HCT116 (cell line): ENCODE results near the gene PRKACA. TPM values are rescaled to one million over a fixed set of nuclear protein-coding genes. Genes with fewer than 3 reads are reported as not detected.

Source experiments
- ATAC-seq: fragments of 200-7000 bp; cut with Tn5 transposase; 2 replicates; pipeline ENCODE4 v1.9.1; 2020; ENCODE audit warnings: mild to moderate bottlenecking, moderate library complexity
- BruUV-seq: library from RNA; stranded (reverse); fragments of 400-500 nt; replicated peaks from 2 replicates; lab custom pipeline; 2021; lab: Mats Ljungman, UMichigan
- CTCF ChIA-PET: fragments of 300-600 bp; sonication (Branson Sonifier 250); formaldehyde crosslinking; loops from one replicate; lab custom pipeline; 2021; ENCODE audit warnings: antibody characterized with exemption; lab: Charles Lee
- POLR2A ChIA-PET: fragments of 300-600, 350-600 bp; sonication (Branson Sonifier 250); formaldehyde crosslinking; loops from one replicate; lab custom pipeline; 2021; ENCODE audit warnings: antibody characterized with exemption; lab: Charles Lee
- RAD21 ChIA-PET, 2 experiments: fragments of 300-600 bp; sonication (Branson Sonifier 250); formaldehyde crosslinking; loops; one replicate each; lab custom pipeline; 2023; ENCODE audit warnings: low total read pairs in 2 of 2; ENCODE audit not compliant: uncharacterized antibody in 2 of 2, unreplicated experiment in 2 of 2, low non-redundant PET in 1 of 2; lab: Charles Lee
- DNase-seq: peaks from one replicate; pipeline ENCODE4 v3.0.0-alpha.2; 2010; ENCODE audit warnings: low read depth, low spot score
- H2AFZ ChIP-seq: fragments of 200-600 bp; shearing (Covaris generic), sonication (generic); 2 replicates; pipeline ENCODE4 v1.6.1; 2017; ENCODE audit warnings: low read depth, mixed run types, mixed read lengths, antibody characterized with exemption, low read length; ENCODE audit not compliant: poor library complexity, severe bottlenecking
- H3K27ac ChIP-seq: 2 replicates; pipeline ENCODE4 v1.5.1; 2012; ENCODE audit warnings: low read depth, low read length
- H3K27me3 ChIP-seq: fragments of 200-600 bp; sonication (generic); 2 replicates; pipeline ENCODE4 v1.6.1; 2016; ENCODE audit warnings: mixed run types, low read length, mixed read lengths; ENCODE audit not compliant: insufficient read depth
- H3K36me3 ChIP-seq, 2 experiments: fragments of 200-500 bp in 1 of 2; fragments of 200-600 bp in 1 of 2; sonication (Bioruptor generic) in 1 of 2; sonication (generic) in 1 of 2; 2 replicates each; pipeline versions ENCODE4 v1.5.1 to v1.6.1; 2014 to 2016; ENCODE audit warnings: low read length in 2 of 2, inconsistent platforms in 1 of 2, mixed read lengths in 1 of 2, mixed run types in 1 of 2; ENCODE audit not compliant: insufficient read depth in 2 of 2, control insufficient read depth in 1 of 2
- H3K4me1 ChIP-seq, 2 experiments: fragments of 200-600 bp in 1 of 2; sonication (generic) in 1 of 2; 2 replicates each; pipeline versions ENCODE4 v1.5.1 to v1.6.1; 2012 to 2017; ENCODE audit warnings: low read length in 2 of 2, inconsistent platforms in 1 of 2, mild to moderate bottlenecking in 1 of 2, mixed read lengths in 1 of 2, mixed run types in 1 of 2, moderate library complexity in 1 of 2; ENCODE audit not compliant: insufficient read depth in 2 of 2, control insufficient read depth in 1 of 2
- H3K4me2 ChIP-seq: fragments of 200-600 bp; sonication (generic); 2 replicates; pipeline ENCODE4 v1.6.1; 2017; ENCODE audit warnings: mixed run types, low read length, mixed read lengths
- H3K4me3 ChIP-seq, 2 experiments: fragments of 200-600 bp in 1 of 2; sonication (generic) in 1 of 2; replicated peaks in 1 of 2; 2 replicates each; pipeline ENCODE4 v1.5.1; 2011 to 2016; ENCODE audit warnings: low read length in 2 of 2, control low read depth in 1 of 2, low read depth in 1 of 2, mild to moderate bottlenecking in 1 of 2, mixed read lengths in 1 of 2, mixed run types in 1 of 2
- H3K79me2 ChIP-seq: fragments of 200-600 bp; sonication (generic); 2 replicates; pipeline ENCODE4 v1.6.1; 2017; ENCODE audit warnings: mild to moderate bottlenecking, mixed run types, low read length, moderate library complexity, mixed read lengths; ENCODE audit not compliant: insufficient read depth
- H3K9ac ChIP-seq: fragments of 200-600 bp; sonication (generic); 2 replicates; pipeline ENCODE4 v1.6.1; 2016; ENCODE audit warnings: low read length, mixed read lengths
- H3K9me2 ChIP-seq: fragments of 200-600 bp; sonication (generic), shearing (Covaris generic); 2 replicates; pipeline ENCODE4 v1.6.1; 2017; ENCODE audit warnings: mixed run types, mild to moderate bottlenecking, moderate library complexity; ENCODE audit not compliant: insufficient read depth
- H3K9me3 ChIP-seq, 2 experiments: fragments of 200-500 bp in 1 of 2; fragments of 200-600 bp in 1 of 2; sonication (Bioruptor generic) in 1 of 2; sonication (generic) in 1 of 2; 2 replicates each; pipeline ENCODE4 v1.6.1; 2014 to 2017; ENCODE audit warnings: low read length in 2 of 2, mixed read lengths in 2 of 2, inconsistent platforms in 1 of 2, low read depth in 1 of 2, mild to moderate bottlenecking in 1 of 2, mixed run types in 1 of 2, moderate library complexity in 1 of 2; ENCODE audit not compliant: control insufficient read depth in 1 of 2, insufficient read depth in 1 of 2
- H4K20me1 ChIP-seq: fragments of 200-600 bp; sonication (generic), shearing (Covaris generic); 2 replicates; pipeline ENCODE4 v1.6.1; 2017; ENCODE audit warnings: mixed run types, mild to moderate bottlenecking, moderate library complexity; ENCODE audit not compliant: insufficient read depth
- CEBPB ChIP-seq: IDR thresholded peaks from 2 replicates; pipeline ENCODE4 v1.6.1; 2012; ENCODE audit warnings: low read depth
- CTCF ChIP-seq, 3 experiments: fragments of 200-600 bp in 1 of 3; sonication (generic) in 1 of 3; IDR thresholded peaks in 2 of 3; conservative IDR thresholded peaks in 1 of 3; 2 replicates each; pipeline ENCODE4 v1.5.1; 2012 to 2017; ENCODE audit warnings: low read depth in 2 of 3, low read length in 2 of 3, antibody characterized with exemption in 1 of 3, borderline replicate concordance in 1 of 3, control low read depth in 1 of 3, mild to moderate bottlenecking in 1 of 3, mixed read lengths in 1 of 3, mixed run types in 1 of 3, moderate library complexity in 1 of 3; ENCODE audit not compliant: insufficient read depth in 1 of 3
- EGR1 ChIP-seq: IDR thresholded peaks from 2 replicates; pipeline ENCODE4 v1.6.1; 2012; ENCODE audit warnings: low read depth
- EZH2 ChIP-seq: fragments of 200-600 bp; sonication (generic); IDR thresholded peaks from 2 replicates; pipeline ENCODE4 v1.6.1; 2017; ENCODE audit warnings: antibody characterized with exemption, mixed run types
- EZH2phosphoT487 ChIP-seq: fragments of 200-600 bp; IDR thresholded peaks from 2 replicates; pipeline ENCODE4 v1.6.1; 2018; ENCODE audit warnings: antibody characterized with exemption, borderline replicate concordance
- FOSL1 ChIP-seq: IDR thresholded peaks from 2 replicates; pipeline ENCODE4 v1.6.1; 2012; ENCODE audit warnings: low read depth
- JUND ChIP-seq: IDR thresholded peaks from 2 replicates; pipeline ENCODE4 v1.6.1; 2012
- POLR2A ChIP-seq: IDR thresholded peaks from 2 replicates; pipeline ENCODE4 v1.7.0; 2011; ENCODE audit warnings: borderline replicate concordance; ENCODE audit not compliant: insufficient read depth, insufficient read length; ENCODE audit errors: extremely low read depth
- POLR2AphosphoS5 ChIP-seq: IDR thresholded peaks from 2 replicates; pipeline ENCODE4 v1.6.1; 2011; ENCODE audit warnings: mild to moderate bottlenecking, low read depth, low read length, moderate library complexity
- RAD21 ChIP-seq: IDR thresholded peaks from 2 replicates; pipeline ENCODE4 v1.6.1; 2012; ENCODE audit warnings: low read depth, mild to moderate bottlenecking
- REST ChIP-seq: IDR thresholded peaks from 2 replicates; pipeline ENCODE4 v1.6.1; 2012; ENCODE audit warnings: low read depth
- SIN3A ChIP-seq: IDR thresholded peaks from 2 replicates; pipeline ENCODE4 v1.6.1; 2012; ENCODE audit warnings: low read depth
- SRF ChIP-seq: IDR thresholded peaks from 2 replicates; pipeline ENCODE4 v1.6.1; 2012; ENCODE audit warnings: low read depth
- YY1 ChIP-seq: IDR thresholded peaks from 2 replicates; pipeline ENCODE4 v1.6.1; 2011; ENCODE audit warnings: low read length, low read depth, moderate library complexity, mild to moderate bottlenecking; ENCODE audit not compliant: insufficient replicate concordance; ENCODE audit errors: extremely low read depth
- ZFX ChIP-seq: fragments of 450-650 bp; IDR thresholded peaks from 2 replicates; pipeline ENCODE4 v1.6.1; 2017
- intact Hi-C: fragments of 100-400 bp; cut with micrococcal nuclease; formaldehyde crosslinking; loops from 2 replicates; pipeline ENCODE4 v1.10.0; 2022
- total RNA-seq: library from RNA; stranded (reverse); gene quantifications from one replicate; pipeline ENCODE4 v1.2.1, GENCODE V29; 2021; ENCODE audit not compliant: unreplicated experiment

The PRKACA gene
- total RNA-seq, 1 experiment from 2014 or later, result 95.7 TPM

GRCh38 chr19:14142262-14143190 is 25.0 kb upstream of the PRKACA start:
- ChIA-PET RAD21 (no interaction called here), CTCF (no interaction called here), POLR2A (interaction anchor here (0.6 kb wide), 1 partner anchor 295 kb away, joined by 3 read pairs; no protein-coding TSS in a partner anchor)
- no peak overlapping the region for H3K9ac ChIP-seq
- H3K9me3 ChIP-seq, result no peaks in the 10 kb centered on the region
- H3K27me3 ChIP-seq, result no peaks in the 10 kb centered on the region
- no peak for ATAC-seq
- intact Hi-C loops, result no loop called here
- H2AFZ ChIP-seq, result no peak overlapping the region
- DNase-seq, result no peak
- no peaks in the 10 kb centered on the region for H4K20me1 ChIP-seq
- H3K4me3 ChIP-seq, result no peak overlapping the region
- no peaks in the 10 kb centered on the region for H3K9me2 ChIP-seq
- BruUV-seq, result no TSS peak
- H3K27ac ChIP-seq, result no peak overlapping the region
- peaks cover 7 to 16% of the 10 kb centered on the region in 2 experiments; a peak in 3 of 4 replicates for H3K4me1 ChIP-seq
- peaks cover 5% of the 10 kb centered on the region for H3K79me2 ChIP-seq
- H3K4me2 ChIP-seq, result no peak overlapping the region
- TF ChIP-seq CEBPB (no peak), POLR2A (no peak)
- no peaks in the 10 kb centered on the region for H3K36me3 ChIP-seq

GRCh38 chr19:14141041-14141440 is 23.5 kb upstream of the PRKACA start:
- DNase-seq (no peak), ATAC-seq (no peak)
- Histone ChIP-seq H3K4me1 (peaks cover 7 to 16% of the 10 kb centered on the region in 2 experiments; a peak in 3 of 4 replicates), H3K4me3 (no peak overlapping the region), H3K9ac (no peak overlapping the region), H3K9me3 (no peaks in the 10 kb centered on the region), H3K9me2 (no peaks in the 10 kb centered on the region), H4K20me1 (no peaks in the 10 kb centered on the region), H3K4me2 (no peak overlapping the region), H3K79me2 (peaks cover 8% of the 10 kb centered on the region), H3K27me3 (no peaks in the 10 kb centered on the region), H3K27ac (no peak overlapping the region), H2AFZ (no peak overlapping the region), H3K36me3 (no peaks in the 10 kb centered on the region)
- CTCF ChIA-PET, result interaction anchor here (0.7 kb wide), 1 partner anchor 27 kb away, joined by 3 read pairs; no protein-coding TSS in a partner anchor
- no TSS peak for BruUV-seq
- RAD21 ChIA-PET, result no interaction called here
- intact Hi-C loops, result no loop called here
- POLR2A ChIA-PET, result no interaction called here
- TF ChIP-seq FOSL1 (no peak), EZH2phosphoT487 (no peak), SRF (no peak), RAD21 (no peak), POLR2A (no peak), EZH2 (no peak), REST (no peak), JUND (no peak), ZFX (no peak), POLR2AphosphoS5 (no peak), CTCF (IDR thresholded peaks at IDR 0.05 in 2 of 3, conservative IDR thresholded peaks at IDR 0.05 in 1 of 3; ENCODE audit: borderline replicate concordance in 1 of 3, insufficient read depth in 1 of 3, low read depth in 2 of 3, low read length in 2 of 3) (no peak), EGR1 (no peak), YY1 (no peak), CEBPB (no peak), SIN3A (no peak)
